NCI-H446 (cell line): ENCODE measurements around the gene DGCR8.

Experiments used
- DNase-seq, 2 experiments: peaks; one replicate each; lab custom pipeline; 2025; lab: John Stamatoyannopoulos, UW

DGCR8 gene

DNA sequence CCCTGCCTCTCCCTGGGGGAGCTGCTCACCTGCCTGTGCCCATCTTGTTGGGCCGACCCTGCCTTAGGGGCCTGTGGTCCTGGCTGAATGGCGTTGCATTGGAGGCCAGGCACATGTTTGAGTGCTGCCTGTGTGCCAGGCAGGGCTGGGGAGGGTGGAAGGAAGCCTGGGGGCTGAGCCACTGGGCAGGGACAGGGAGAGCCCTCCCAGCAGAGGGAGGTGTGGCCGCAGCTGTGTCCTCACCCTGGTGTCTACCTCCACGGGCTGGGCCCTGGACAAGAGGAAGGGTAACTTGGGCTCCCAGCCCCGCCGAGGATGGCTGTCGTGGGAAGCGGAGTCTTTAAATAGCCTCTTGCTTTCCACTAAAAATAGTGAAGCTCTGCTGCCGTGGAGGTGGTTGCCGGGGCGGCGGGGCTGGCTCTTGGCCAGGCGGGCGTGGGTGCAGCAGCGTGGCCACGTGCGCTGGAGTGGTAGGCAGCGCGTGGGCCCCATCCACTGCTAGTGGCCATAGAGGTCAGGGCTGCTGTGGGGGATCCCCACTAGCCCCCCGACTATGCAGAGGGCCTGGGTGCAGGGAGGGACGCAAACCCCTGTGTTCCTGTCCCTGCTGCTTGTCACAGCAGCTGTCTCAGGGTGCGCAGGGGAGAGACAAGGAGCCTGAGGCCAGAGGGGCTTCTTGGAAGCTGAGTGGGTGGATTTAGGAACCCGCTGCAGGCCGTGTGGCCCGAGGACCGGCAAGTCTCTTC lies 57.8 kb downstream of the DGCR8 start:
- no peak for DNase-seq

DNA sequence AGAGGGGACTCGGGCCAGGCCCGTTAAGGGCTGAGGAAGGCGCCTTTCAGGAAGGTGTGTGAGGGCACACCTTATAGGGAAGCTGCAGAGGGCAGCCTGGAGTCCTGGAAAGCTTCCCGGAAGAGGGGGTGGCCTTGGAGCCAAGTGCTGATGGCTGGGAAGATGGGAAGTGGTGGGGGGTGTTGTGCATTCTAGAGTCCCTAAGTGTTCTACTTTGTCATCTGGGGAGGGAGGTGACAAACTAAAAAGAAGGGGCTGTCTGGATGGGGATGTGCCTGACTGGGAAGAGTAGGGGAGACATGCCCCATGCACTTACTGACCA lies 58.3 kb downstream of the DGCR8 start:
- no peak for DNase-seq

GRCh38 chr22:20138868-20139267 lies 58.8 kb downstream of the DGCR8 start:
- DNase-seq: no peak

DNA sequence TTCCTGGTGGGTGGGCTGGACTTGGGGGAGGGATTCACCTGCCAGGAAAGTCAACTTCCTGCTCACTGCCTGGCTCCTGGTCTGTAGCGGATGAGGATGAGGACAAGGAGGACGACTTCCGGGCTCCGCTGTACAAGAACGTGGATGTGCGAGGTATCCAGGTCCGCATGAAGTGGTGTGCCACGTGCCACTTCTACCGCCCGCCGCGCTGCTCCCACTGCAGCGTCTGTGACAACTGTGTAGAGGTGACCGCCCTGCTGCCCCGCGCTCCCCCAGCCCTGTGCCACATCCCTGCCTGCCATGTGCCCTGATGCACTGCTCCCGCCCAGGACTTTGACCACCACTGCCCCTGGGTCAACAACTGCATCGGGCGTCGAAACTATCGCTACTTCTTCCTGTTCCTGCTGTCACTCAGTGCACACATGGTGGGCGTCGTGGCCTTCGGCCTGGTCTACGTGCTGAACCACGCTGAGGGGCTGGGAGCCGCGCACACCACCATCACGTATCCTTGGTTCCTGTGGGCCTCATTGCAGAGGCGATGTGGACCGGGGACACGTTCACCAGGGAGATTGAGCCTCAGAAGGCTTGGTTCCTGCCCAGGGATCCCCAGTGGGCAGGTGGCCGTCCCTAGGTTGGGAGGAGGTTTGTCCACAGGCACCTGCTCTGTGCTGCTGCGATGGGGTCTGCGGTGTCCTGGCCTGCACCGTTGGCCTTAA lies 59.5 kb downstream of the DGCR8 start:
- no peak for DNase-seq

- DNase-seq: no peak
Measured at GRCh38 chr22:20140107-20140445, 60.0 kb downstream of the DGCR8 start.

DNA sequence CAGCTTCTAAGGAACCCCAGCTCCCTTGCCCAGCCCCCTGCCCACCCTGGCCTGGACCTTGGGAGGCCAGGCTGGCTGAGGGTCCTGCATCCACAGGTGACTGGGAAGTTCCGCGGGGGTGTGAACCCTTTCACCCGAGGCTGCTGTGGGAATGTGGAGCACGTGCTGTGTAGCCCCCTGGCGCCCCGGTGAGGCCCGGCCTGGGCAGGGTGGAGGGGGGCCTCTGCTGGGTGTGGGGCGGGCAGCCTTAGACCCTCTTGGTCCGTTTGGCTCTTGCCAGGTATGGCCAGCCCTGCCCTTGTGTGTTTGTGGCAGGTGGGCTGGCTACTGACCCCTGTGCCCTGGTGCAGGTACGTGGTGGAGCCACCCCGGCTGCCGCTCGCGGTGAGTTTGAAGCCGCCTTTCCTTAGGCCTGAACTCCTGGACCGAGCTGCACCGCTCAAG lies 60.5 kb downstream of the DGCR8 start:
- DNase-seq: no peak

DNA sequence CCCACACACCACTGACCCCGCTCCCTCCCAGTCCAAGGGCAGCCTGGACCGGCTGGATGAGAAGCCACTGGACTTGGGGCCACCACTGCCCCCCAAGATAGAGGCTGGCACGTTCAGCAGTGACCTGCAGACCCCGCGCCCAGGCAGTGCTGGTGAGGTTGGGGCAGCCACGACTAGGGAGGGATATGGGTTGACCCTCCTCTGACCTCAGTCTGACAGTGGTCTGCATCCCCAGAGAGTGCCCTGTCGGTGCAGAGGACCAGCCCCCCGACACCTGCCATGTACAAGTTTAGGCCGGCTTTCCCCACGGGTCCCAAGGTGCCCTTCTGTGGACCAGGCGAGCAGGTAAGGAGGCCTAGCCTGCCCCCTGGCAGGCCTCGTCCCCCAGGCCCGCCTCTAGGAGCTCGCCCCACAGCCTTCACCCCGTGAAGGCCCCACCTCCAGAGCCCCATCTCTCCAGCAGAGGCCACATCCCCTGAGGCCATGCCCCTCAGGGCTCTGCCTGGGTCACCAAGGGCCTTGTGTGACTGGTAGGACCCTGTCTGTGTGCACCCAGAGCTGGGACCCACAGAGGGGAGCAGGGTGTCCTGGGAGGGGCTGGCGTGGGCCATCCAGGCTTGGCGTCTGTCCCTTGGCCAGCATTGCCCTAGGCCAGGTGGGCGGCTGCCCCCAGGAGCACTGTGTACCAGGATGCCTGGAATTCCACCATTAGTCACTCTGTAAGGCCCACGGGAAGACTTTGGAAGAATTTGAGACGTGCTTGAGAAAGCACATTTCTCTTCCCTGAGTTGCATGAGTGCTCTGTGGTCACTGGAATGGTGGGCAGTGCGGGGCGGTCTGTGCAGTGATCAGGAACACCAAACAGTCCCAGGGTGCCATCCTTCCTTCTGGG lies 61.4 kb downstream of the DGCR8 start:
- DNase-seq: no peak

- DNase-seq: no peak
Measured at GRCh38 chr22:20142711-20143621, 62.9 kb downstream of the DGCR8 start.

- no peak for DNase-seq
Measured at GRCh38 chr22:20143883-20144665, 64.0 kb downstream of the DGCR8 start.

GRCh38 chr22:20145206-20145831 lies 65.3 kb downstream of the DGCR8 start:
- no peak for DNase-seq

DNA sequence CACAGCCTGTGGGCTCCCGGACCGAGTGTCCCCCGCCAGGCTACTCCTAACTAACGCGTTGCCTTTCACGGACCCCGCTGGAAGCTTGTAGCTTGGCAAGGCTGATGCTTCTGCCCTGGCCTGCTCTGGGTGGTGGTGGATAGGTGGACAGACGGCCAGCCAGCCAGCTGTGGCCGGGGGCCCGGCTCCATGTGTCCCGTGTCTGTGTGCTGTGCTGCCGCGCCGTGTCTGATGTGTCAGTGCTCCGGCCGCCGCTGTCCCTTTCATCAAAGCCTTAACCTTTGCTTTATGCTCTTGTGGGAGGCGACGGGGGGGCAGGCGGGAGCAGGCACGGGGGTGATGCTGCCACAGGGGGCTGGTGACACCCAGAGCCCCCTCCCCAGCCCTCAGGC lies 65.8 kb downstream of the DGCR8 start:
- DNase-seq: no peak

DNA sequence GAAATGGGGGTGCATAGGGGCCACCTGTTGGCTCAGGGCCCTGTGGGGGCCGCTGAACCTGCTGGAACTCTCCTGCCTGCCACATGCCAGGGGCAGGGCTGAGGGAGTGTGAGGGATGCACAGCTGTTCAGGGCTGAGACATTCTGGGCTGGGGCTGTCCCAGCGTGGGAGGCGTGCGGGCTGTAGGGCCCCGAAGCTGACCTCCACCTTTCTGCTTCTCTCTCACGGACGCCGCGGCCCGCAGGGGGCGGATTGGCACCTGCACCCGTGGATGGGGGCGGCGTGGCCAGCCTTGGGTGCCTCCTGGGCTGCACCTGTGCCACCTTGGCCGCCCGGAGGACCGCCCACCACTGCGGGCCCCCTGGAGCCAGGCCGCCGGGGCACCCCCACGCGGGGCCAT lies 66.7 kb downstream of the DGCR8 start:
- DNase-seq: no peak

DNA sequence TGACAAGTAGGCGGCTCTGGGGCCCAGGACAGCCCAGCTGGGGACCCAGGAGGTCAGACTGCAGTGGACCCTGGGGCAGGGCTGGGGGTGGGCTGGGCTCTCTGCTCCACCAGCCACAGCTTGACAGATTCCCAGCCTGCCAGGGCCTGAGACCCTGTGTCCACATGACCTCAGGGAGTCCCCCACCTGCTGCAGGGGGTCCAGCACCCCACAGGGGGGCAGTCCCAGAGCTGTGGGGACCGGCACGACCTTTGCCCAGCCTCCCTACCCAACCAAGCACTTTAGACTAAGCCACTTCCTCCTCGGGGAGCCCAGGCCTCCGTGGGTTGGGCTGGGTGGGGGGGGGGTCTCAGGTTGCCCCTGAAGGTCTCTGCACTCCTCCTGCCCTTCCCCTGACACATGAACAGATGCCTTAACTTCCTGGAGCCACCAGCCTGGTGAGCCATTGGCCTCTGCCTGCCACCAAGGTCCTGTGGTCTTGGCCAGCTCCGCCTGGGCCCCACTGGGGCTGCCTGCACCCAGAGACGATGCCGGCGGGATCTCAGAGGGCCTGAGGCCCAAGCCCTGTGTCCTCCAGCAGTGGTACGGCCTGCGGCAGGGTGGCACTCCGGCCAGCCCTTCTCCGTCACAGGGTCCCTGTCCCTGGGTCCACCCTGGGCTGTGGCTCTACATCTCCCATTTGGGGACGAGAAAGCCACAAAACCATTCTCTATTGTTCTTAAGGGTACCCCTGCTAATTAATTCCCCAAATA lies 67.4 kb downstream of the DGCR8 start:
- DNase-seq: no peak

DNA sequence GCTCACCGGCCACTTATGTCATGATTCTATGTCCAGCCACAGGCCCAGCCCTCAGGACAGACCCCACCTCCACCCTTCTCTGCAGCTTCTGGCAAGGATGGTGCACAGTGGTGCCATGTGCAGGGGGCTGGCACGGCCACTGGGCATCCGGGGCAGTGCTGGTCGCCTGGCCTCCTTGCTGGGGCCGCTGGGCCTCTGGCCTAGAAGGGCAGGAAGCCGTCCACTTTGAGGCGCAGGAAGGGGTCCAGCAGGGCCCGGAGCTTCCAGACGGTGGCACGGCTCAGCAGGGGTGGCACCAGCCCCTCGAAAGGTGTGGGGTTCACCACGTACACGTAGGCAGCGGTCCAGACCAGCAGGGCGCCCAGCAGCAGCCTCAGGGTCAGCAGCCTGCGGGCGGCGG lies 68.4 kb downstream of the DGCR8 start:
- DNase-seq: no peak

- DNase-seq: no peak
Measured at GRCh38 chr22:20149257-20150250, 69.5 kb downstream of the DGCR8 start.

DNA sequence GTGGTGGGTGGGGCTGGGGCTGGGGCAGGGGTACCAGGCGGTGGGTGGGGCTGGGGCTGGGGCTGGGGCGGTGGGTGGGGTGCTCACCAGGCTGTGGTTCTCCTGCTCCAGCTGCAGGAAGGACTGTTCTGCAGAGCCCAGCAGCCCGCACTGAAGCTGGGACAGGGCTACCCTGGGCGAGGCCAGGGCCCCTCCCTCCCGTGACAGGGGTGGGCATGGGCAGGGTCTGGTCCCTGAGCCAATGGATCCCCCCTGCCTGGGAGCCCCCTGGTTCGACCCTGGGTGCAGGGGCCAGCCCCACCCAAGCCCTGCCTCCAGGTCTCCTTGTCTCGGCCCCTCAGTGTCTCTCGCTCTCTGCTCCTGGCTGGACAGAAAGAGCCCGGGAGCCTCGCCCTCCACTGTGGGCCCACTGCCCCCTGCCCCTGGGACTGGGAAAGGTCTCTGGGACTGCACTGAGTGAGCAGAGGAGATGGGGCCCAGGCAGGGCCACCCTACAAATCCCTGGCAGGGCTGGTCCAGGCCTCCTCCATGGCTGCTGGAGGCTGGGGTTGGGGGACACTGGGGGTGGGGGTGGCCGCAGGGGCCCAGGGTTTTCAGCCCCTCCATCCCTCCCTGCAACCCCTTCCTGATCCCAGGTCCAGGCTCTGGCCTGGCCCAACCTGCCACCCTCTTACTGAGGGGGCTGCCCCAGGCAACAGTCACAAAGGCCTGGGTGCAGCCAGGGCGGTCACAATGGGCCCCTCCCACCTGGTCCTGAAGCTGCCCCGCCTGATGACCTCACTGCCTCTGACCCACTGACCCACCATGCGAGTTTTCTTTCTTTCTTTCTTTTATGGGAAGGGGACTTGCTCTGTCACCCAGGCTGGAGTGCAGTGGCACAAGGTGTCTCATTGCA lies 70.6 kb downstream of the DGCR8 start, which contains the start of gene CCDC188:
TSS of gene CCDC188 (minus strand) at position 675 of the 895 bp plus-strand sequence. CDS start at position 606, 69 bp downstream.
- no peak for DNase-seq

GRCh38 chr22:20151276-20151588 lies 71.2 kb downstream of the DGCR8 start:
- DNase-seq: no peak
